ENCODE results near the gene PRAF2. TPM values are rescaled to one million over a fixed set of nuclear protein-coding genes. Genes with fewer than 3 reads are reported as not detected.

PRAF2 gene
- total RNA-seq, 4 donors from 2014 or later: 4.5 to 6.6 (median 4.7) TPM

GRCh38 chrX:49100704-49101628 lies 27.2 kb upstream of the PRAF2 start:
- Histone ChIP-seq H3K4me3 (peak overlapping the region; percentile 62 to 78 (median 68)), H3K36me3 (no peaks in the 10 kb centered on the region), H3K27me3 (no peaks in the 10 kb centered on the region), H3K27ac (peak overlapping the region; percentile 70 to 89 (median 86)), H3K9me3 (no peaks in the 10 kb centered on the region), H3K4me1 (no peaks in the 10 kb centered on the region)
- TF ChIP-seq CTCF (IDR thresholded peaks at IDR 0.05 in 4 of 5, conservative IDR thresholded peaks at IDR 0.05 in 1 of 5) (no peak), POLR2A (IDR thresholded peaks at IDR 0.05) (peak; percentile 54 to 60)
- in situ Hi-C loops (cut with MboI; ENCODE audit: low sequenced_read_pairs in 4 of 4) (no loop called here), intact Hi-C loops (cut with DNase I; ENCODE audit: low total_unique reads) (loop anchor here (1.0 to 10.0 kb wide), 4 partner anchors 22 to 206 kb away; partner anchors contain the start of genes GPKOW, PQBP1, TFE3 and TIMM17B)
- peak; percentile 98 for ATAC-seq
- peak; percentile 78 to 88 for DNase-seq

- H3K27me3 ChIP-seq: no peaks in the 10 kb centered on the region
- TF ChIP-seq POLR2A (IDR thresholded peaks at IDR 0.05): no peak
- no peak for TF ChIP-seq CTCF (IDR thresholded peaks at IDR 0.05 in 4 of 5, conservative IDR thresholded peaks at IDR 0.05 in 1 of 5)
- in situ Hi-C loops (cut with MboI; ENCODE audit: low sequenced_read_pairs in 4 of 4): no loop called here
- H3K27ac ChIP-seq: no peak overlapping the region
- DNase-seq (no peak), ATAC-seq (no peak)
- H3K4me3 ChIP-seq: no peak overlapping the region
- no peaks in the 10 kb centered on the region for H3K36me3 ChIP-seq
- no peaks in the 10 kb centered on the region for H3K9me3 ChIP-seq
- intact Hi-C loops (cut with DNase I; ENCODE audit: low total_unique reads): no loop called here
- H3K4me1 ChIP-seq: no peaks in the 10 kb centered on the region
Observed at GRCh38 chrX:49096419-49096818, 22.6 kb upstream of the PRAF2 start.

- intact Hi-C loops (cut with DNase I; ENCODE audit: low total_unique reads) (no loop called here), in situ Hi-C loops (cut with MboI; ENCODE audit: low sequenced_read_pairs in 4 of 4) (no loop called here)
- H3K27me3 ChIP-seq: no peaks in the 10 kb centered on the region
- TF ChIP-seq POLR2A (IDR thresholded peaks at IDR 0.05) (no peak), CTCF (IDR thresholded peaks at IDR 0.05 in 4 of 5, conservative IDR thresholded peaks at IDR 0.05 in 1 of 5) (no peak)
- no peak for ATAC-seq
- no peaks in the 10 kb centered on the region for H3K9me3 ChIP-seq
- DNase-seq: no peak
- H3K27ac ChIP-seq: no peak overlapping the region
- no peak overlapping the region for H3K4me3 ChIP-seq
- no peaks in the 10 kb centered on the region for H3K4me1 ChIP-seq
- no peaks in the 10 kb centered on the region for H3K36me3 ChIP-seq
Observed at GRCh38 chrX:49089553-49089952, 15.8 kb upstream of the PRAF2 start.

DNA sequence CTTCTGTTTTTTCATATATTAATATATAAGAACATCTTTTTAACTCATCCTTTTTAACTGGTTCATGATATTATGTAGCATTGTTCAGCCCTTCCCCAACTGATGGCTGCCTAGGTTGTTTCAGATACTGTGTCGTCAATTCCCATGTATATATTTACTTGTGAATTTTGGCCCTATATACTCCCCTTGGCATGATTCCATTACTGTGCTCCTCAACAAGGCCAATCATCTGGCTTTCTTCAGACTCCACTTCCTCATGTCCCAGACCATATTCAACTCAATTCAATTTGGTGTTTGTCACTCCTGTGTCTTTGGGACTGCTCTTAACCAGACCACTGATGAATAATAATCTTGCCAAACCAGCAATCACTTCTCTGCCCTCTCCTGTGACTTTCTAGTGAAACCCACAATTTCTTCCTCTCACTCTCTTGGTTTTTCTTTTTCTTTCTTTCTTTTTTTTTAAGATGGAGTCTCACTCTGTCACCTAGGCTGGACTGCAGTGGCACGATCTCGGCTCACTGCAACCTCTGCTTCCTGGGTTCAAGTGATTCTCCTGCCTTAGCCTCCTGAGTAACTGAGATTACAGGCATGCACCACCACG lies 8.6 kb upstream of the PRAF2 start:
- intact Hi-C loops (cut with DNase I; ENCODE audit: low total_unique reads): no loop called here
- TF ChIP-seq CTCF (IDR thresholded peaks at IDR 0.05 in 4 of 5, conservative IDR thresholded peaks at IDR 0.05 in 1 of 5) (no peak), POLR2A (IDR thresholded peaks at IDR 0.05) (no peak)
- ATAC-seq: no peak

More for the DNA sequence above, 8.6 kb upstream of the PRAF2 start:
- Histone ChIP-seq H3K9me3 (no peaks in the 10 kb centered on the region), H3K27me3 (no peaks in the 10 kb centered on the region), H3K27ac (no peak overlapping the region), H3K4me3 (no peak overlapping the region), H3K36me3 (peaks cover 0 to 6% of the 10 kb centered on the region in 2 donors), H3K4me1 (peaks cover 0 to 6% of the 10 kb centered on the region in 2 donors)
- no peak for DNase-seq
- in situ Hi-C loops (cut with MboI; ENCODE audit: low sequenced_read_pairs in 4 of 4): no loop called here

Data from gastrocnemius medialis (tissue), 4 donors.